HepG2 (cell line): ENCODE data around the gene MYD88. TPM values are rescaled to one million over a fixed set of nuclear protein-coding genes. Genes with fewer than 3 reads are reported as not detected.
A peak's percentile ranks its signal among the peaks of the same experiment; 100 is the strongest.

ENCODE experiments used
- PLRG1 ChIP-seq: fragments of 450-650 bp; conservative IDR thresholded peaks from 2 replicates; pipeline ENCODE4 v1.6.1; 2016
- RBM39 ChIP-seq: fragments of 200-400 bp; formaldehyde crosslinking; IDR thresholded peaks from one replicate; pipeline ENCODE4 v1.6.1; 2018; ENCODE audit warnings: antibody characterized with exemption, mild to moderate bottlenecking, low read depth, low read length; ENCODE audit not compliant: poor library complexity, severe bottlenecking
- REPIN1 ChIP-seq: sonication (generic); formaldehyde crosslinking; IDR thresholded peaks from 2 replicates; pipeline ENCODE4 v1.8.0; 2022; ENCODE audit warnings: missing genetic modification reagents, low read depth, mild to moderate bottlenecking, borderline replicate concordance
- SP140L ChIP-seq: sonication (generic); formaldehyde crosslinking; IDR thresholded peaks from 2 replicates; pipeline ENCODE4 v1.4.0; 2020; ENCODE audit warnings: missing genetic modification reagents, borderline replicate concordance
- SUZ12 ChIP-seq: fragments of 150-350 bp; IDR thresholded peaks from 2 replicates; pipeline ENCODE4 v1.6.1; 2014; ENCODE audit warnings: low read depth, low read length
- THAP7 ChIP-seq: sonication (generic); formaldehyde crosslinking; IDR thresholded peaks from 2 replicates; pipeline ENCODE4 v1.8.1; 2023; ENCODE audit warnings: mild to moderate bottlenecking, missing genetic modification reagents
- THRA ChIP-seq: sonication (generic); formaldehyde crosslinking; IDR thresholded peaks from 2 replicates; pipeline ENCODE4 v1.4.0; 2020; ENCODE audit warnings: missing genetic modification reagents, borderline replicate concordance
- THYN1 ChIP-seq: sonication (generic); formaldehyde crosslinking; IDR thresholded peaks from 2 replicates; pipeline ENCODE4 v1.8.1; 2023; ENCODE audit warnings: low read depth, mild to moderate bottlenecking, moderate library complexity, missing genetic modification reagents, borderline replicate concordance
- YY1 ChIP-seq: IDR thresholded peaks from 2 replicates; pipeline ENCODE4 v1.6.1; 2011; ENCODE audit warnings: low read length, low read depth, moderate library complexity, mild to moderate bottlenecking; ENCODE audit not compliant: insufficient read depth, insufficient replicate concordance
- ZNF10 ChIP-seq: sonication (generic); formaldehyde crosslinking; IDR thresholded peaks from 2 replicates; pipeline ENCODE4 v1.4.0; 2020; ENCODE audit warnings: mild to moderate bottlenecking, low read depth, missing genetic modification reagents, borderline replicate concordance
- ZNF430 ChIP-seq: sonication (generic); formaldehyde crosslinking; IDR thresholded peaks from 2 replicates; pipeline ENCODE4 v1.9.0; 2021; ENCODE audit warnings: mild to moderate bottlenecking, missing genetic modification reagents
- ZNF44 ChIP-seq: sonication (generic); formaldehyde crosslinking; IDR thresholded peaks from 2 replicates; pipeline ENCODE4 v1.5.1; 2020; ENCODE audit warnings: mild to moderate bottlenecking, missing genetic modification reagents
- ZNF839 ChIP-seq: sonication (generic); formaldehyde crosslinking; IDR thresholded peaks from 2 replicates; pipeline ENCODE4 v1.4.0; 2020; ENCODE audit warnings: missing genetic modification reagents, mild to moderate bottlenecking, borderline replicate concordance
- polyA plus RNA-seq, 8 experiments: library from polyadenylated mRNA; depleted of rRNA in 3 of 8; stranded (reverse) in 7 of 8; unstranded in 1 of 8; fragments of >200 nt; fragmentation: Illumina TruSeq in 4 of 8; extraction: Trizol in 4 of 8; gene quantifications; 2 replicates each; pipeline versions ENCODE4 v1.2.1 to v1.2.3, GENCODE V29; 2011 to 2016; ENCODE audit warnings: low read depth in 4 of 8, missing spikeins in 1 of 8, mixed read lengths in 1 of 8; ENCODE audit not compliant: insufficient read depth in 1 of 8
- total RNA-seq, 5 experiments: library from RNA; depleted of rRNA; stranded (reverse); fragments of >200 nt; fragmentation: Illumina TruSeq; extraction: Trizol; gene quantifications; 2 replicates each; pipeline ENCODE4 v1.2.3, GENCODE V29; 2016; ENCODE audit warnings: low read depth in 1 of 5
- TF ChIP-seq, protein P1 (sequence below): sonication (generic); formaldehyde crosslinking; IDR thresholded peaks from 2 replicates; pipeline ENCODE4 v1.4.0; 2020; ENCODE audit warnings: missing genetic modification reagents, borderline replicate concordance
- TF ChIP-seq, protein P2 (sequence below): sonication (generic); formaldehyde crosslinking; conservative IDR thresholded peaks from 2 replicates; pipeline ENCODE4 v1.4.0; 2020; ENCODE audit warnings: missing genetic modification reagents
- TF ChIP-seq, protein P3 (sequence below): sonication (generic); formaldehyde crosslinking; IDR thresholded peaks from 2 replicates; pipeline ENCODE4 v1.4.0; 2020; ENCODE audit warnings: missing genetic modification reagents
- TF ChIP-seq, protein P4 (sequence below): sonication (generic); formaldehyde crosslinking; IDR thresholded peaks from 2 replicates; pipeline ENCODE4 v1.4.0; 2020; ENCODE audit warnings: missing genetic modification reagents

The MYD88 gene
- total and polyA plus RNA-seq, 2 of the 13 experiments (the other 11 are each of a cell fraction or from before 2014, with no cell fraction given) = 7.6 to 32.7 TPM

- TF ChIP-seq, protein P1, sequence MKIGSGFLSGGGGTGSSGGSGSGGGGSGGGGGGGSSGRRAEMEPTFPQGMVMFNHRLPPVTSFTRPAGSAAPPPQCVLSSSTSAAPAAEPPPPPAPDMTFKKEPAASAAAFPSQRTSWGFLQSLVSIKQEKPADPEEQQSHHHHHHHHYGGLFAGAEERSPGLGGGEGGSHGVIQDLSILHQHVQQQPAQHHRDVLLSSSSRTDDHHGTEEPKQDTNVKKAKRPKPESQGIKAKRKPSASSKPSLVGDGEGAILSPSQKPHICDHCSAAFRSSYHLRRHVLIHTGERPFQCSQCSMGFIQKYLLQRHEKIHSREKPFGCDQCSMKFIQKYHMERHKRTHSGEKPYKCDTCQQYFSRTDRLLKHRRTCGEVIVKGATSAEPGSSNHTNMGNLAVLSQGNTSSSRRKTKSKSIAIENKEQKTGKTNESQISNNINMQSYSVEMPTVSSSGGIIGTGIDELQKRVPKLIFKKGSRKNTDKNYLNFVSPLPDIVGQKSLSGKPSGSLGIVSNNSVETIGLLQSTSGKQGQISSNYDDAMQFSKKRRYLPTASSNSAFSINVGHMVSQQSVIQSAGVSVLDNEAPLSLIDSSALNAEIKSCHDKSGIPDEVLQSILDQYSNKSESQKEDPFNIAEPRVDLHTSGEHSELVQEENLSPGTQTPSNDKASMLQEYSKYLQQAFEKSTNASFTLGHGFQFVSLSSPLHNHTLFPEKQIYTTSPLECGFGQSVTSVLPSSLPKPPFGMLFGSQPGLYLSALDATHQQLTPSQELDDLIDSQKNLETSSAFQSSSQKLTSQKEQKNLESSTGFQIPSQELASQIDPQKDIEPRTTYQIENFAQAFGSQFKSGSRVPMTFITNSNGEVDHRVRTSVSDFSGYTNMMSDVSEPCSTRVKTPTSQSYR = peak; percentile 61; the same call in 1 of the 2 replicates
- no peak; the same call in 1 of the 2 replicates for TF ChIP-seq THAP7
- TF ChIP-seq, protein P2, sequence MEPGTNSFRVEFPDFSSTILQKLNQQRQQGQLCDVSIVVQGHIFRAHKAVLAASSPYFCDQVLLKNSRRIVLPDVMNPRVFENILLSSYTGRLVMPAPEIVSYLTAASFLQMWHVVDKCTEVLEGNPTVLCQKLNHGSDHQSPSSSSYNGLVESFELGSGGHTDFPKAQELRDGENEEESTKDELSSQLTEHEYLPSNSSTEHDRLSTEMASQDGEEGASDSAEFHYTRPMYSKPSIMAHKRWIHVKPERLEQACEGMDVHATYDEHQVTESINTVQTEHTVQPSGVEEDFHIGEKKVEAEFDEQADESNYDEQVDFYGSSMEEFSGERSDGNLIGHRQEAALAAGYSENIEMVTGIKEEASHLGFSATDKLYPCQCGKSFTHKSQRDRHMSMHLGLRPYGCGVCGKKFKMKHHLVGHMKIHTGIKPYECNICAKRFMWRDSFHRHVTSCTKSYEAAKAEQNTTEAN (CRISPR knock-in tag) = no peak
- peak; percentile 27 for TF ChIP-seq ZNF44 (CRISPR knock-in tag)
- no peak for TF ChIP-seq ZNF839
- peak; percentile 92 for TF ChIP-seq THRA (CRISPR knock-in tag)
- no peak for TF ChIP-seq SUZ12
- TF ChIP-seq, protein P3, sequence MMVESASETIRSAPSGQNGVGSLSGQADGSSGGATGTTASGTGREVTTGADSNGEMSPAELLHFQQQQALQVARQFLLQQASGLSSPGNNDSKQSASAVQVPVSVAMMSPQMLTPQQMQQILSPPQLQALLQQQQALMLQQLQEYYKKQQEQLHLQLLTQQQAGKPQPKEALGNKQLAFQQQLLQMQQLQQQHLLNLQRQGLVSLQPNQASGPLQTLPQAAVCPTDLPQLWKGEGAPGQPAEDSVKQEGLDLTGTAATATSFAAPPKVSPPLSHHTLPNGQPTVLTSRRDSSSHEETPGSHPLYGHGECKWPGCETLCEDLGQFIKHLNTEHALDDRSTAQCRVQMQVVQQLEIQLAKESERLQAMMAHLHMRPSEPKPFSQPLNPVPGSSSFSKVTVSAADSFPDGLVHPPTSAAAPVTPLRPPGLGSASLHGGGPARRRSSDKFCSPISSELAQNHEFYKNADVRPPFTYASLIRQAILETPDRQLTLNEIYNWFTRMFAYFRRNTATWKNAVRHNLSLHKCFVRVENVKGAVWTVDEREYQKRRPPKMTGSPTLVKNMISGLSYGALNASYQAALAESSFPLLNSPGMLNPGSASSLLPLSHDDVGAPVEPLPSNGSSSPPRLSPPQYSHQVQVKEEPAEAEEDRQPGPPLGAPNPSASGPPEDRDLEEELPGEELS (CRISPR knock-in tag) = peak; percentile 88
- TF ChIP-seq, protein P4, sequence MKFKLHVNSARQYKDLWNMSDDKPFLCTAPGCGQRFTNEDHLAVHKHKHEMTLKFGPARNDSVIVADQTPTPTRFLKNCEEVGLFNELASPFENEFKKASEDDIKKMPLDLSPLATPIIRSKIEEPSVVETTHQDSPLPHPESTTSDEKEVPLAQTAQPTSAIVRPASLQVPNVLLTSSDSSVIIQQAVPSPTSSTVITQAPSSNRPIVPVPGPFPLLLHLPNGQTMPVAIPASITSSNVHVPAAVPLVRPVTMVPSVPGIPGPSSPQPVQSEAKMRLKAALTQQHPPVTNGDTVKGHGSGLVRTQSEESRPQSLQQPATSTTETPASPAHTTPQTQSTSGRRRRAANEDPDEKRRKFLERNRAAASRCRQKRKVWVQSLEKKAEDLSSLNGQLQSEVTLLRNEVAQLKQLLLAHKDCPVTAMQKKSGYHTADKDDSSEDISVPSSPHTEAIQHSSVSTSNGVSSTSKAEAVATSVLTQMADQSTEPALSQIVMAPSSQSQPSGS (CRISPR knock-in tag) = peak; percentile 96
- no peak for TF ChIP-seq RBM39
- TF ChIP-seq ZNF430 (CRISPR knock-in tag) = peak; percentile 60; the same call in 1 of the 2 replicates
- TF ChIP-seq SP140L (CRISPR knock-in tag) = 0 out of 2 replicates have a peak, but pooled peaks have one; percentile 49
- no peak for TF ChIP-seq ZNF10 (CRISPR knock-in tag)
- peak; percentile 87; the same call in 1 of the 2 replicates for TF ChIP-seq REPIN1
- TF ChIP-seq THYN1 (CRISPR knock-in tag) = no peak
- TF ChIP-seq YY1 = peak; percentile 77
- TF ChIP-seq PLRG1 = no peak
These were observed 4.7 kb upstream of the MYD88 start (continued) for GRCh38 chr3:38133557-38134405.
